Lower leg skin (tissue), 3 donors: Measurements from ENCODE around the gene ATP13A3.

ENCODE experiments used
- CTCF ChIP-seq, 3 donors: fragments of 450-650 bp; IDR thresholded peaks; one replicate each; pipeline ENCODE4 v1.5.1; 2016; ENCODE audit warnings: antibody characterized with exemption in 3 of 3, mild to moderate bottlenecking in 3 of 3, moderate library complexity in 2 of 3
- POLR2A ChIP-seq, 2 donors: fragments of 450-650 bp; IDR thresholded peaks; one replicate each; pipeline ENCODE4 v1.6.1; 2016 to 2017; ENCODE audit warnings: antibody characterized with exemption in 2 of 2, mild to moderate bottlenecking in 1 of 2, moderate library complexity in 1 of 2

GRCh38 chr3:194485468-194485880 lies 1.3 kb downstream of the ATP13A3 start:
- TF ChIP-seq POLR2A (IDR thresholded peaks at IDR 0.05) (no peak), CTCF (IDR thresholded peaks at IDR 0.05) (no peak)
